SJSA1 (cell line): Measurements from ENCODE around the gene MX1. TPM values are rescaled to one million over a fixed set of nuclear protein-coding genes. Genes with fewer than 3 reads are reported as not detected.

Experiments used
- DNase-seq, 2 experiments: peaks; one replicate each; pipeline ENCODE4 v3.0.0-alpha.2; 2015 to 2020; ENCODE audit warnings: low spot score in 2 of 2, low read depth in 1 of 2
- H3K27ac ChIP-seq: fragments of 250-450 bp; sonication (Bioruptor Pico); 2 replicates; pipeline ENCODE4 v1.5.1; 2020; ENCODE audit warnings: mild to moderate bottlenecking, moderate library complexity
- H3K27me3 ChIP-seq: fragments of 250-450 bp; sonication (Bioruptor Pico); replicated peaks from 2 replicates; pipeline ENCODE4 v1.5.1; 2020; ENCODE audit warnings: mild to moderate bottlenecking, moderate library complexity
- H3K36me3 ChIP-seq: fragments of 250-450 bp; sonication (Bioruptor Pico); 2 replicates; pipeline ENCODE4 v1.5.1; 2020; ENCODE audit warnings: mild to moderate bottlenecking
- H3K4me1 ChIP-seq: fragments of 250-450 bp; sonication (Bioruptor Pico); replicated peaks from 2 replicates; pipeline ENCODE4 v1.6.1; 2021; ENCODE audit warnings: mild to moderate bottlenecking
- H3K4me3 ChIP-seq: fragments of 250-450 bp; sonication (Bioruptor Pico); 2 replicates; pipeline ENCODE4 v1.5.1; 2020; ENCODE audit warnings: mild to moderate bottlenecking
- H3K9me3 ChIP-seq: fragments of 250-450 bp; sonication (Bioruptor Pico); replicated peaks from 2 replicates; pipeline ENCODE4 v1.5.1; 2020; ENCODE audit warnings: mild to moderate bottlenecking
- total RNA-seq: library from RNA; depleted of rRNA; stranded (reverse); fragments of >200 nt; shearing (Covaris generic); gene quantifications from 2 replicates; pipeline ENCODE4 v1.2.3, GENCODE V29; 2014; rRNA removed

Gene MX1
- 6.6 and 9.1 TPM in 2 replicates for total RNA-seq

DNA sequence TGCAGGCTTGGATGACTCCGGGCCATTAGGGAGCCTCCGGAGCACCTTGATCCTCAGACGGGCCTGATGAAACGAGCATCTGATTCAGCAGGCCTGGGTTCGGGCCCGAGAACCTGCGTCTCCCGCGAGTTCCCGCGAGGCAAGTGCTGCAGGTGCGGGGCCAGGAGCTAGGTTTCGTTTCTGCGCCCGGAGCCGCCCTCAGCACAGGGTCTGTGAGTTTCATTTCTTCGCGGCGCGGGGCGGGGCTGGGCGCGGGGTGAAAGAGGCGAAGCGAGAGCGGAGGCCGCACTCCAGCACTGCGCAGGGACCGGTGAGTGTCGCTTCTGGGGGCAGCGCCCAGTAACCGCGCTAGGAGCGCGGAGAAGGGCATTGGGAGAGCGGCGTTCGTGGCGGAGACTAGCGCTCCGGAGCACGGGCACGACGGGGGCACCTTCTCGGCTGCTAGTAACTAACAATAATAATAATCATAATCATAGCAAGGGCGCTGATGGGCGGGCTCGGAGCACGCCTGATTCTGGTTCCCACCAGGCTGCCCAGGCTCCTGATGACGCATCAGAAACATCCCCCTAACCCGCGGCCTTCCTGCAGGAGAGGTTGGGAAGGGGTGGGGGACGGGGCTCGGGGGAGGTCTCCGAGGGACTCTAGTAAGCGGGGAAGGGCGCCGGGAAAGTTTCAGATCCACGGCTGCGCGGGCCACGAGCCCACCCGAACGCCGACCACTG is at the start of gene MX1:
Gene MX1 (plus strand): TSS at position 286 of the 722 bp plus-strand sequence. CDS start 5,832 bp downstream, outside the sequence.
- no peaks in the 10 kb centered on the region for H3K9me3 ChIP-seq
- no peak within 1 kb of the TSS for H3K27ac ChIP-seq
- H3K36me3 ChIP-seq: no peaks in the 10 kb centered on the region
- peak; percentile 45 to 66 for DNase-seq
- H3K4me1 ChIP-seq: peaks cover 16% of the 10 kb centered on the region
- no peaks in the 10 kb centered on the region for H3K27me3 ChIP-seq
- peak within 1 kb of the TSS; percentile 50 for H3K4me3 ChIP-seq

- Histone ChIP-seq H3K36me3 (no peaks in the 10 kb centered on the region), H3K4me1 (no peaks in the 10 kb centered on the region), H3K27me3 (no peaks in the 10 kb centered on the region), H3K4me3 (no peak overlapping the region), H3K9me3 (no peaks in the 10 kb centered on the region), H3K27ac (no peak overlapping the region)
- DNase-seq: no peak
Measured at GRCh38 chr21:41377715-41378114, 48.3 kb upstream of the MX1 start.

GRCh38 chr21:41378849-41379248 is 47.2 kb upstream of the MX1 start:
- Histone ChIP-seq H3K27me3 (no peaks in the 10 kb centered on the region), H3K27ac (no peak overlapping the region), H3K36me3 (no peaks in the 10 kb centered on the region), H3K4me3 (no peak overlapping the region), H3K4me1 (no peaks in the 10 kb centered on the region), H3K9me3 (no peaks in the 10 kb centered on the region)
- no peak for DNase-seq

DNA sequence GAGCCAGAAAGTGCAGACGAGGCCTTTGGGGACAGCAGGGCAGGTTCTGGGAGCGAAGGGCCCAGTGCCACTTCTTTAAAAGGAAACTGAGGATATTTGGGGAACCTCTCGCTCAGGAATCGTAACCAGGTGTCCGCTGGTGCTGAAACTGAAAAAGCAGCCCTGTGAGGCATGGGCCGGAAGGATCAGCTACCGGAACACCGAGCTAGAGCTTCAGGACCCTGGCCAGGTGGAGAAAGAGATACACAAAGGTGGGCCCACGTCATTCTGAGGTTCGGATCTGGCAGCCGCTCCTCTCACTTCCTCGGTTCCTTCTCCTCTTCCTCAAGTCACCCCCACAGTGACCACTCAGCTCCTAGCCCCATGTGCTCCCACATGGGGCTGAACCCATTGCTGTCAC is 46.1 kb upstream of the MX1 start:
- no peak overlapping the region for H3K27ac ChIP-seq
- no peaks in the 10 kb centered on the region for H3K4me1 ChIP-seq
- H3K27me3 ChIP-seq: no peaks in the 10 kb centered on the region
- DNase-seq: no peak
- no peaks in the 10 kb centered on the region for H3K9me3 ChIP-seq
- no peak overlapping the region for H3K4me3 ChIP-seq
- H3K36me3 ChIP-seq: no peaks in the 10 kb centered on the region

GRCh38 chr21:41381731-41382130 is 44.3 kb upstream of the MX1 start:
- Histone ChIP-seq H3K9me3 (no peaks in the 10 kb centered on the region), H3K27ac (no peak overlapping the region), H3K27me3 (no peaks in the 10 kb centered on the region), H3K4me1 (no peaks in the 10 kb centered on the region), H3K4me3 (no peak overlapping the region), H3K36me3 (no peaks in the 10 kb centered on the region)
- no peak for DNase-seq

DNA sequence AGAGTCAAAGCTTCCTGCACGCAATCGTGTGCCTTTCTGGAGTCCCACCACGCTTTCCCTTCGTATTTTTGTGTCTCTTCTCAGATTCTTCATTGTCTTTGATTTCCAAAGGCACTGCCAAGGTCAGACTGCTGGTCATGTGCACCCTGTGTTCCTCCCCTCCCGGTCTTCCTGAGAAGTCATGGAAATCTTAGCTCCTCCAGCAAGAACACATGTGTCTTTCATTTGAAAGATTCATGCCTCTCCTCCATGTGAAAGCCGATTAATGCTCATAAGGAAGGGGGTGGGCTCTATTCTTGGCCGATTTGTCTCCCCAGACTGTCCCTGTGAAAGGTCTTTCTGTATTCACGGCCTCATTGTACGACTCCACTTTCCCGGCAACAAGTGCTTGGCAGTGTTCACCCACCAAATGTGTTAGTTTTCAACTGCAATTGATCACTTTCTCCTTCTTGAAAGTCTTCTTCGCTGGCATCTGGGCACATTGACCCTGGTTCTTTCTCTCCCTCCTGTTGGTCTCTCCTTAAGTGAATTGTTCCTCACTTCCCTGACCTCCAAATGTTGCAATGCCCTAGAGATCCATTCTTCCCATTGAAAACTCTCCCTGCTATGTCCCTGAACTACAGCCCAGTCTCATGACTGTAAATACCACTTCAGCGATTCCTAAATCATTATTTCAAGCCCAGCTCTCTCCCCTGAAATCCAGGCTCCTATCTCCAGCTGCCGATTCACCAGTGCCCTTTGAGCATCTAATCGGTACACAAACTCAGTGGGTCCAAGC is 38.8 kb upstream of the MX1 start:
- H3K27me3 ChIP-seq: 0 out of 2 replicates have a peak, but pooled peaks cover 3% of the 10 kb centered on the region
- H3K4me1 ChIP-seq: no peaks in the 10 kb centered on the region
- H3K4me3 ChIP-seq: no peak overlapping the region
- no peaks in the 10 kb centered on the region for H3K36me3 ChIP-seq
- no peak overlapping the region for H3K27ac ChIP-seq
- no peak for DNase-seq
- H3K9me3 ChIP-seq: no peaks in the 10 kb centered on the region

GRCh38 chr21:41387824-41388223 is 38.2 kb upstream of the MX1 start:
- Histone ChIP-seq H3K27ac (no peak overlapping the region), H3K9me3 (no peaks in the 10 kb centered on the region), H3K36me3 (no peaks in the 10 kb centered on the region), H3K4me3 (no peak overlapping the region), H3K27me3 (0 out of 2 replicates have a peak, but pooled peaks cover 3% of the 10 kb centered on the region), H3K4me1 (no peaks in the 10 kb centered on the region)
- DNase-seq: no peak

- no peak for DNase-seq
- H3K9me3 ChIP-seq: no peaks in the 10 kb centered on the region
- H3K36me3 ChIP-seq: no peaks in the 10 kb centered on the region
- no peak overlapping the region for H3K27ac ChIP-seq
- no peak overlapping the region for H3K4me3 ChIP-seq
- H3K27me3 ChIP-seq: 0 out of 2 replicates have a peak, but pooled peaks cover 3% of the 10 kb centered on the region
- H3K4me1 ChIP-seq: no peaks in the 10 kb centered on the region
Measured at GRCh38 chr21:41388259-41388658, 37.8 kb upstream of the MX1 start.

DNA sequence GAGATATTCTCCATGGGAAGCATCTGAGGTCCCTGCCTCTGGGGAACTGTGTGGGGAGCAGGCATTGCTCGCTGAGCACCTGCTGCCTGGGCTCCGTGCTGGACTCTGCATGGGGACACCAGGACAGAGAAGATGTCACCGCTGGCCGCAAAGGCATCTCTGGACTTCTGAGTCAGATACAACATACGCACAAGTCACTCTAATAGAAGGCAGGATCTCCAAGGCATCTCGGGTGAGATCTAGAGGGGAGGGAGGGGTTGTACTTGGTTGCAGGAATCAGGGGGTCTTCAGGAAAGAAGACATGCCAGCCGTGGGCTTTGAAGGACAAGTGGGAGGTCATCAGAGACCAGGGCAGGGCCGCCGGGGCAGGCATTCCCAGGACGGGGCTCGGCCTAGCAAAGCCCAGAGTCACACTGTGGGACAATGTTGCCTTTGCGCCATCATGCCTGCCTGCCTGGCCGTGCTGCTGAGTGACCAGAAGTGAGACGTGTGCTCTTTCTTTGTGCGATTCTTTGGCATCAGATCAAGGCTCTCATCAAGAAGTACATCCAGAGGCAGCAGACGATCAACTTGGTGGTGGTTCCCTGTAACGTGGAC is 35.9 kb upstream of the MX1 start:
- Histone ChIP-seq H3K4me1 (no peaks in the 10 kb centered on the region), H3K27ac (no peak overlapping the region), H3K27me3 (0 out of 2 replicates have a peak, but pooled peaks cover 3% of the 10 kb centered on the region), H3K36me3 (no peaks in the 10 kb centered on the region), H3K9me3 (no peaks in the 10 kb centered on the region), H3K4me3 (no peak overlapping the region)
- DNase-seq: no peak

GRCh38 chr21:41393876-41394465 is 32.1 kb upstream of the MX1 start:
- H3K27ac ChIP-seq: no peak overlapping the region
- H3K4me1 ChIP-seq: no peaks in the 10 kb centered on the region
- DNase-seq: no peak
- H3K27me3 ChIP-seq: 0 out of 2 replicates have a peak, but pooled peaks cover 3% of the 10 kb centered on the region
- H3K36me3 ChIP-seq: no peaks in the 10 kb centered on the region
- no peaks in the 10 kb centered on the region for H3K9me3 ChIP-seq
- H3K4me3 ChIP-seq: no peak overlapping the region

- Histone ChIP-seq H3K36me3 (no peaks in the 10 kb centered on the region), H3K4me3 (no peak overlapping the region), H3K9me3 (no peaks in the 10 kb centered on the region), H3K27ac (no peak overlapping the region), H3K27me3 (no peaks in the 10 kb centered on the region), H3K4me1 (no peaks in the 10 kb centered on the region)
- DNase-seq: no peak
Measured at GRCh38 chr21:41396558-41397075, 29.4 kb upstream of the MX1 start.

GRCh38 chr21:41397471-41397891 is 28.6 kb upstream of the MX1 start:
- no peak for DNase-seq
- Histone ChIP-seq H3K9me3 (no peaks in the 10 kb centered on the region), H3K4me3 (no peak overlapping the region), H3K27ac (no peak overlapping the region), H3K36me3 (no peaks in the 10 kb centered on the region), H3K27me3 (no peaks in the 10 kb centered on the region), H3K4me1 (no peaks in the 10 kb centered on the region)

DNA sequence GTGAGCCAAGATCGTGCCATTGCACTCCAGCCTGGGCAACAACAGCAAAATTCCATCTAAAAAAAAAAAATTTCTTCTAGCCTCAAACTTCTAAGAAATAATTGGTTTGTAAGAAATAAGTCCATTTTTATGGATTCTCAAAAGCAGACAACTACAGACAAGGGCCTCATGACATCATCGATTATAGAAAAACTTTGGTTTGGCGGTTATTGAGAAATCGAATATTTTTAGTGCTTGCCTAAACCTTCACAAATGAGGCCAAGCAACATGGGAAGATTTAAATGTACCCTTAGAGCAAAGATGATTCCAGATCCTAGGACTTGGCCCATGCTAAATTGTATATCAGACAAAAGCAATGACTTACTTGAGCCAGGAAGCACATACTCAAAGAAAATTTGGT is 27.8 kb upstream of the MX1 start:
- H3K4me1 ChIP-seq: no peaks in the 10 kb centered on the region
- no peaks in the 10 kb centered on the region for H3K36me3 ChIP-seq
- no peaks in the 10 kb centered on the region for H3K27me3 ChIP-seq
- no peak overlapping the region for H3K4me3 ChIP-seq
- no peak overlapping the region for H3K27ac ChIP-seq
- no peak for DNase-seq
- no peaks in the 10 kb centered on the region for H3K9me3 ChIP-seq
